ENCODE results near the gene GSE1.

The GSE1 gene

GRCh38 chr16:85574672-85575475 is 38.2 kb upstream of the GSE1 start:
- TF ChIP-seq, protein P1, sequence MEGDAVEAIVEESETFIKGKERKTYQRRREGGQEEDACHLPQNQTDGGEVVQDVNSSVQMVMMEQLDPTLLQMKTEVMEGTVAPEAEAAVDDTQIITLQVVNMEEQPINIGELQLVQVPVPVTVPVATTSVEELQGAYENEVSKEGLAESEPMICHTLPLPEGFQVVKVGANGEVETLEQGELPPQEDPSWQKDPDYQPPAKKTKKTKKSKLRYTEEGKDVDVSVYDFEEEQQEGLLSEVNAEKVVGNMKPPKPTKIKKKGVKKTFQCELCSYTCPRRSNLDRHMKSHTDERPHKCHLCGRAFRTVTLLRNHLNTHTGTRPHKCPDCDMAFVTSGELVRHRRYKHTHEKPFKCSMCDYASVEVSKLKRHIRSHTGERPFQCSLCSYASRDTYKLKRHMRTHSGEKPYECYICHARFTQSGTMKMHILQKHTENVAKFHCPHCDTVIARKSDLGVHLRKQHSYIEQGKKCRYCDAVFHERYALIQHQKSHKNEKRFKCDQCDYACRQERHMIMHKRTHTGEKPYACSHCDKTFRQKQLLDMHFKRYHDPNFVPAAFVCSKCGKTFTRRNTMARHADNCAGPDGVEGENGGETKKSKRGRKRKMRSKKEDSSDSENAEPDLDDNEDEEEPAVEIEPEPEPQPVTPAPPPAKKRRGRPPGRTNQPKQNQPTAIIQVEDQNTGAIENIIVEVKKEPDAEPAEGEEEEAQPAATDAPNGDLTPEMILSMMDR (IDR thresholded peaks at IDR 0.05; ENCODE audit: low read depth, low read length, missing control alignments): no peak
- no peak for DNase-seq (ENCODE audit: extremely low read depth, low read depth)
- no peak overlapping the region for H3K4me3 ChIP-seq (replicated peaks; ENCODE audit: low read depth, low read length)

- TF ChIP-seq, protein P1 (IDR thresholded peaks at IDR 0.05; ENCODE audit: low read depth, low read length, missing control alignments): no peak
- no peak for DNase-seq (ENCODE audit: extremely low read depth, low read depth)
- H3K4me3 ChIP-seq (replicated peaks; ENCODE audit: low read depth, low read length): no peak overlapping the region
These were observed 37.2 kb upstream of the GSE1 start for GRCh38 chr16:85575920-85576319.

DNA sequence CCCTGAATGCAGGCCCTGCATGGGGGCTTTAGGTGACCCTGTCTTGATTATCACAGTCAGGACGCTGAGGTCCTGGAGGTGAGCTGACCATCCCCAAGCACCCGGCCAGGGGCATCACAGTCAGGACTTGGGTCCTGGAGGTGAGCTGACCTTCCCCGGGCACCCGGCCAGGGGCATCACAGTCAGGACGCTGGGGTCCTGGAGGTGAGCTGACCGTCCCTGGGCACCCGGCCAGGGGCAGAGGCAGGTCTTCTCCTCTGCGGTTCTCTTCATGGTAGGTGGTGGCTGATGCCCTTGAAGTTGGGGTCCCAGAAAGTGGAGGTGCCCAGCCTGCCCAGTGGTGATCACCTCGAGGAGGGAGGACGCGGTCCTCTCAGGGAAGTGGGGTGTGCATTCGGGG is 36.2 kb upstream of the GSE1 start:
- TF ChIP-seq, protein P1 (IDR thresholded peaks at IDR 0.05; ENCODE audit: low read depth, low read length, missing control alignments): no peak

GRCh38 chr16:85577899-85578598 is 35.1 kb upstream of the GSE1 start:
- no peak overlapping the region for H3K4me3 ChIP-seq (replicated peaks; ENCODE audit: low read depth, low read length)
- no peak for DNase-seq (ENCODE audit: extremely low read depth, low read depth)
- TF ChIP-seq, protein P1 (IDR thresholded peaks at IDR 0.05; ENCODE audit: low read depth, low read length, missing control alignments): no peak

More for the DNA sequence above, 36.2 kb upstream of the GSE1 start:
- DNase-seq (ENCODE audit: extremely low read depth, low read depth): no peak
- H3K4me3 ChIP-seq (replicated peaks; ENCODE audit: low read depth, low read length): no peak overlapping the region

GRCh38 chr16:85578599-85578948 is 34.5 kb upstream of the GSE1 start:
- H3K4me3 ChIP-seq (replicated peaks; ENCODE audit: low read depth, low read length): no peak overlapping the region
- TF ChIP-seq, protein P1 (IDR thresholded peaks at IDR 0.05; ENCODE audit: low read depth, low read length, missing control alignments): no peak

DNA sequence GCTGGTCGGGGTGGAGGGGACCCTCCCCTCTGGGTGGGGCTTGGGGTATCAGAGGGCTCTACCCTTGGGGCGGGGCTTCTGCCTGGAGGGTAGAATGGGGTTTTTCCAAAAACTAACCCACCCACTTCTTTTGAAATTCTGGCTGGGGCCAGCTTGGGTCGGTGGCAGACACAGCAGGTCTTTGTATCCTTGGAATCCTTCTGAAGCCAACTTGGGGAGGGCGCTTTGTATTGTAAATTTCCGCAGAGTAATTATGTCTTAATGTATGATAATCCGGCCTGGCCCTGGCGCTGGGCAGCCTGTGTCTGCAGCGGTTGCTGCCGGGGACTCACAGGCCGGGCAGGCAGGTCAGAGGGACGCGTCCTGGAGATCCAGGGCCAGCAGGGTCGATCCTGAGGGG is 33.9 kb upstream of the GSE1 start:
- H3K4me3 ChIP-seq (replicated peaks; ENCODE audit: low read depth, low read length): no peak overlapping the region
- no peak for DNase-seq (ENCODE audit: extremely low read depth, low read depth)

More at GRCh38 chr16:85578599-85578948, 34.5 kb upstream of the GSE1 start:
- no peak for DNase-seq (ENCODE audit: extremely low read depth, low read depth)

More for the DNA sequence above, 33.9 kb upstream of the GSE1 start:
- TF ChIP-seq, protein P1 (IDR thresholded peaks at IDR 0.05; ENCODE audit: low read depth, low read length, missing control alignments): no peak

Measured in HFF-Myc (cell line).